ENCODE measurements around the gene RCBTB2. TPM values are rescaled to one million over a fixed set of nuclear protein-coding genes. Genes with fewer than 3 reads are reported as not detected.

The RCBTB2 gene
- total RNA-seq, 1 donor from 2014 or later: 38.4 TPM

DNA sequence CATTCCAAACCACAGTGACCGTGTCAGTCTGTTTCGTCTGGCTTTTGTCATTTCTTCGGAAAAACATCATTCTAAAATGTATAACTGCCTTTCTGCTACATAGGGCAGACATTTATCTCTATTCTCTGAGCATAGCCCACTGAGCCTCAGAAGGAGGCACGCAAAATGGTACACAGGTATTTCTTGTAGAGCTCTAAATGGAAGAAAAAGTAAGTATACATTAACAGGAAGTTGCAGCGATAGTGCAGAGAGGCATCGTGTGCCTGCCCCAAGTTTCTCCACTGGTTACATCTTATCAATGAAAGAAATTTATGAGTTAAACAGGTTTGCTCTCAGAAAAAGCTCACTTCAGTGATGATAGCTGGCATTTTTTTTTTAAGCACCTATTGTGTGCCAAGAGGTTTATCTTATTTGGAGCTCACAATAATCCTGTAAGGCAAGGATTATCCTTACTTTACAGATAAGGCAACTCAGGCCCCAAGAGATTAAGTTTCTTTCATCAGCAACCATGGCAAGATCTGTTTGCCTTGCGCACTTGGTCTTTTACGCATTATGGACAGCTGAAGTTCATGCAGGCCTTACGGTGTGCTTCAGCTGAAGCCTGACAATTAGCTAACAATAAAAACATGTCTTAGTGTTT lies 1.2 kb upstream of the RCBTB2 start:
- peaks cover 17% of the 10 kb centered on the region for H3K4me1 ChIP-seq
- H4K20me1 ChIP-seq (ENCODE audit: low read depth): no peaks in the 10 kb centered on the region
- Mint-ChIP-seq H3K27ac (no peak overlapping the region), H3K36me3 (no peaks in the 10 kb centered on the region), H3K4me3 (peak overlapping the region; percentile 92), H3K4me1 (peaks cover 20% of the 10 kb centered on the region), H3K9me3 (no peaks in the 10 kb centered on the region), H3K27me3 (ENCODE audit: insufficient read depth, low read depth) (no peaks in the 10 kb centered on the region)
- no peak overlapping the region for H3K9ac ChIP-seq
- peak overlapping the region; percentile 85 for H3K4me2 ChIP-seq
- peak overlapping the region; percentile 2 for H2AFZ ChIP-seq (replicated peaks)
- DNase-seq (ENCODE audit: low spot score): peak; percentile 27
- H3F3A ChIP-seq (ENCODE audit: low read depth): peaks cover 16% of the 10 kb centered on the region
- H3K27ac ChIP-seq: no peak overlapping the region
- peaks cover 32% of the 10 kb centered on the region for H3K79me2 ChIP-seq (ENCODE audit: low read depth)
- no peaks in the 10 kb centered on the region for H3K36me3 ChIP-seq
- H3K27me3 ChIP-seq: no peaks in the 10 kb centered on the region
- H3K4me3 ChIP-seq: no peak overlapping the region
- no peaks in the 10 kb centered on the region for H3K9me3 ChIP-seq (ENCODE audit: low read depth)
- TF ChIP-seq EZH2phosphoT487 (IDR thresholded peaks at IDR 0.05): no peak
- TF ChIP-seq EZH2 (IDR thresholded peaks at IDR 0.05): no peak
- TF ChIP-seq, protein P1, sequence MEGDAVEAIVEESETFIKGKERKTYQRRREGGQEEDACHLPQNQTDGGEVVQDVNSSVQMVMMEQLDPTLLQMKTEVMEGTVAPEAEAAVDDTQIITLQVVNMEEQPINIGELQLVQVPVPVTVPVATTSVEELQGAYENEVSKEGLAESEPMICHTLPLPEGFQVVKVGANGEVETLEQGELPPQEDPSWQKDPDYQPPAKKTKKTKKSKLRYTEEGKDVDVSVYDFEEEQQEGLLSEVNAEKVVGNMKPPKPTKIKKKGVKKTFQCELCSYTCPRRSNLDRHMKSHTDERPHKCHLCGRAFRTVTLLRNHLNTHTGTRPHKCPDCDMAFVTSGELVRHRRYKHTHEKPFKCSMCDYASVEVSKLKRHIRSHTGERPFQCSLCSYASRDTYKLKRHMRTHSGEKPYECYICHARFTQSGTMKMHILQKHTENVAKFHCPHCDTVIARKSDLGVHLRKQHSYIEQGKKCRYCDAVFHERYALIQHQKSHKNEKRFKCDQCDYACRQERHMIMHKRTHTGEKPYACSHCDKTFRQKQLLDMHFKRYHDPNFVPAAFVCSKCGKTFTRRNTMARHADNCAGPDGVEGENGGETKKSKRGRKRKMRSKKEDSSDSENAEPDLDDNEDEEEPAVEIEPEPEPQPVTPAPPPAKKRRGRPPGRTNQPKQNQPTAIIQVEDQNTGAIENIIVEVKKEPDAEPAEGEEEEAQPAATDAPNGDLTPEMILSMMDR (IDR thresholded peaks at IDR 0.05): no peak

DNA sequence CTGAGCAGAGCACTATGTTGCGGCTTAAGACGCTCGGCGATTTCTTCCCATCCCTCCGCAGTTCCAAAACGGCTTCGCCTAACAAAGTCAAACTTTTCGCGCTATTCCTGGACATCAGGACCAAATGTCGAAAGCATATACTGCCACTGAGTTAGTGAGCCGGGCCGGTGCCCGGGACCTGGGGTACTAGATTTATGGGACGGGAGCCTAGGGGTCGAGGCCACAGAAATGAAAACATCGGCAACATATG lies 699 bp downstream of the RCBTB2 start:
- H3K4me3 ChIP-seq: peak overlapping the region; percentile 52
- Mint-ChIP-seq H3K9me3 (no peaks in the 10 kb centered on the region), H3K27ac (peak overlapping the region; percentile 88), H3K4me3 (peak overlapping the region; percentile 92), H3K27me3 (ENCODE audit: insufficient read depth, low read depth) (no peaks in the 10 kb centered on the region), H3K4me1 (peaks cover 20% of the 10 kb centered on the region), H3K36me3 (no peaks in the 10 kb centered on the region)
- H2AFZ ChIP-seq (replicated peaks): peak overlapping the region; percentile 78
- peaks cover 17% of the 10 kb centered on the region for H3K4me1 ChIP-seq
- peaks cover 16% of the 10 kb centered on the region for H3F3A ChIP-seq (ENCODE audit: low read depth)
- TF ChIP-seq, protein P1 (IDR thresholded peaks at IDR 0.05): no peak
- TF ChIP-seq EZH2phosphoT487 (IDR thresholded peaks at IDR 0.05): no peak
- TF ChIP-seq EZH2 (IDR thresholded peaks at IDR 0.05): no peak
- H3K27ac ChIP-seq: peak overlapping the region; percentile 56
- H3K9ac ChIP-seq: peak overlapping the region; percentile 50
- H3K9me3 ChIP-seq (ENCODE audit: low read depth): no peaks in the 10 kb centered on the region
- H3K79me2 ChIP-seq (ENCODE audit: low read depth): peaks cover 51% of the 10 kb centered on the region
- H3K4me2 ChIP-seq: peak overlapping the region; percentile 85
- no peaks in the 10 kb centered on the region for H4K20me1 ChIP-seq (ENCODE audit: low read depth)
- no peaks in the 10 kb centered on the region for H3K36me3 ChIP-seq
- peak; percentile 63 for DNase-seq (ENCODE audit: low spot score)
- no peaks in the 10 kb centered on the region for H3K27me3 ChIP-seq

DNA sequence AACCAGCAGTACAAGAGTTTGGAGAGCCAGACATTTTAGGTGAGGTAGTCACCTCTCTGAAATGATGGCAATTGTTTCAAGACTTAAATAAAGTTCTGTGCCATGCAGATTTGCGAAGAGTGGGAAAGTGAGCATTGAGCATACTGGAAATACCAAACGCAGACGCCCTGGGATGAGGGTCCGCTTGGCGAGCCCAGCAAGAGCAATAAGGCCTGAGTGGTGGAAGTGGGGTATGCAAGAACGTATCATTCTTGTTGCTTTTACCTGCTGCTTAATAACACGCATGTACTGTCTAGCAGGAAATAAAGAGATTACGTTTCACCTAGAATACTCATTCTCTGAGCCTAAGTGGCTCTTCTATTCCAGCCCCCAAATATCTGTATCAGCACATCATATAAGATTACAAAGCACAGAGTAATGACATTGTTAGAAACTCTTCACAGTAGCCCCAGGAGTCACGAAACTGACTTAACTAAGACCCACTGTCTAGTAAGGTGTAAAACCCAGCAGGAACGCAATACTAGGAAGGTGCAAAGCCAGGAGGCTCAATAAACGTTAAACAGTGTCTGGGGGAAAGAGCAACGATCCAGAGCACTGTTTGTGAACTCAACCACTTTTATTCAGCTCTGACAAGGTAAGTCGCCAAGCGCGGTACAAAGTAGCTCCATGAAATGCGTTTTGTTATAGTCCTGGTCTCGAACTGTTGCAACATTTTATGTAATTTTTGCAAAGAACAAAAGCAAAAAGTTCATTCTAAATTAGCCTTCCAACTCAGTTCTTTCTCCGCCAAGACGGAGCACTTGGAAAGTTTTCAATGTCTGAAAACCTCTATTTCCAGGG lies 1.2 kb downstream of the RCBTB2 start:
- Histone ChIP-seq H3K79me2 (ENCODE audit: low read depth) (peaks cover 51% of the 10 kb centered on the region), H3K4me3 (peak overlapping the region; percentile 52), H3K9ac (peak overlapping the region; percentile 50), H3K36me3 (no peaks in the 10 kb centered on the region), H3K4me1 (peaks cover 17% of the 10 kb centered on the region), H3K27ac (no peak overlapping the region), H3K4me2 (peak overlapping the region; percentile 85), H2AFZ (replicated peaks) (peak overlapping the region; percentile 78), H3K27me3 (no peaks in the 10 kb centered on the region), H4K20me1 (ENCODE audit: low read depth) (no peaks in the 10 kb centered on the region), H3K9me3 (ENCODE audit: low read depth) (no peaks in the 10 kb centered on the region), H3F3A (ENCODE audit: low read depth) (peaks cover 16% of the 10 kb centered on the region)
- no peaks in the 10 kb centered on the region for H3K27me3 Mint-ChIP-seq (ENCODE audit: insufficient read depth, low read depth)
- TF ChIP-seq EZH2 (IDR thresholded peaks at IDR 0.05): no peak
- TF ChIP-seq EZH2phosphoT487 (IDR thresholded peaks at IDR 0.05): no peak
- TF ChIP-seq, protein P1 (IDR thresholded peaks at IDR 0.05): no peak
- H3K27ac Mint-ChIP-seq: peak overlapping the region; percentile 88
- no peaks in the 10 kb centered on the region for H3K9me3 Mint-ChIP-seq
- no peaks in the 10 kb centered on the region for H3K36me3 Mint-ChIP-seq
- peak overlapping the region; percentile 92 for H3K4me3 Mint-ChIP-seq
- peaks cover 20% of the 10 kb centered on the region for H3K4me1 Mint-ChIP-seq
- peak; percentile 11 for DNase-seq (ENCODE audit: low spot score)

Measured in neural progenitor cell (in vitro differentiated cells).